Common myeloid progenitor, CD34-positive (primary cell): Measurements from ENCODE around the gene TAX1BP3. TPM values are rescaled to one million over a fixed set of nuclear protein-coding genes. Genes with fewer than 3 reads are reported as not detected.
"Not testable (repeated sequence)": the region's sequence is repeated elsewhere in the genome, so short reads cannot be mapped to it uniquely, and the experiment has no call there.

Source experiments
- CTCF ChIA-PET: fragments of 350-600 bp; sonication (Branson Sonifier 250); formaldehyde crosslinking; loops from one replicate; lab custom pipeline; 2021; ENCODE audit warnings: antibody characterized with exemption; lab: Charles Lee
- POLR2A ChIA-PET: fragments of 350-600 bp; sonication (Branson Sonifier 250); formaldehyde crosslinking; loops from one replicate; lab custom pipeline; 2021; ENCODE audit warnings: antibody characterized with exemption; lab: Charles Lee
- DNase-seq, 3 donors: peaks; one replicate each; pipeline versions ENCODE4 v3.0.0 to v3.0.0-alpha.2; 2013
- H3K27ac ChIP-seq, 2 experiments: 1 replicate in 1 of 2; 2 replicates in 1 of 2; pipeline ENCODE4 v1.7.0; 2013; ENCODE audit warnings: inconsistent platforms in 2 of 2, low read length in 2 of 2, mild to moderate bottlenecking in 2 of 2, low read depth in 1 of 2, moderate library complexity in 1 of 2; ENCODE audit not compliant: severe bottlenecking in 2 of 2, insufficient read depth in 1 of 2, poor library complexity in 1 of 2
- H3K27me3 ChIP-seq, 5 experiments: replicated peaks in 2 of 5; 1 replicate in 3 of 5; 2 replicates in 2 of 5; pipeline versions ENCODE4 v1.6.1 to v1.7.0; 2013; ENCODE audit warnings: low read length in 4 of 5, mild to moderate bottlenecking in 2 of 5, moderate library complexity in 2 of 5, inconsistent platforms in 1 of 5; ENCODE audit not compliant: insufficient read depth in 5 of 5, control insufficient read depth in 4 of 5
- H3K36me3 ChIP-seq, 4 experiments: 1 replicate in 2 of 4; 2 replicates in 2 of 4; pipeline versions ENCODE4 v1.6.1 to v1.7.0; 2013; ENCODE audit warnings: low read length in 3 of 4, control low read depth in 1 of 4, mild to moderate bottlenecking in 1 of 4; ENCODE audit not compliant: control insufficient read depth in 4 of 4, insufficient read depth in 4 of 4
- H3K4me1 ChIP-seq, 4 experiments: 1 replicate in 3 of 4; 2 replicates in 1 of 4; pipeline versions ENCODE4 v1.6.1 to v1.7.1; 2013; ENCODE audit warnings: low read length in 3 of 4, mild to moderate bottlenecking in 3 of 4, control low read depth in 1 of 4, inconsistent platforms in 1 of 4, moderate library complexity in 1 of 4; ENCODE audit not compliant: control insufficient read depth in 4 of 4, insufficient read depth in 4 of 4; ENCODE audit errors: control extremely low read depth in 1 of 4
- H3K4me3 ChIP-seq, 7 experiments: 1 replicate in 4 of 7; 2 replicates in 3 of 7; pipeline versions ENCODE4 v1.5.1 to v1.7.0; 2013; ENCODE audit warnings: mild to moderate bottlenecking in 7 of 7, low read length in 6 of 7, moderate library complexity in 6 of 7, inconsistent platforms in 2 of 7, low read depth in 2 of 7, control low read depth in 1 of 7; ENCODE audit not compliant: insufficient read depth in 4 of 7, control insufficient read depth in 1 of 7; ENCODE audit errors: extremely low read depth in 1 of 7
- H3K9me3 ChIP-seq, 5 experiments: 1 replicate in 4 of 5; 2 replicates in 1 of 5; pipeline versions ENCODE4 v1.6.1 to v1.7.1; 2013; ENCODE audit warnings: low read length in 4 of 5, mild to moderate bottlenecking in 2 of 5, inconsistent platforms in 1 of 5, low read depth in 1 of 5, moderate library complexity in 1 of 5; ENCODE audit not compliant: control insufficient read depth in 4 of 5, insufficient read depth in 2 of 5; ENCODE audit errors: control extremely low read depth in 1 of 5
- WGBS: methylation state at CpG from one replicate; pipeline ENCODE4 v1.1.5; 2013; ENCODE audit not compliant: insufficient coverage; 5-methylcytosine and 5-hydroxymethylcytosine counted together
- polyA plus RNA-seq: library from polyadenylated mRNA; unstranded; fragments of 120-200 nt; gene quantifications from one replicate; pipeline ENCODE4 v1.2.1, GENCODE V29; 2013

TAX1BP3 gene, protein sequence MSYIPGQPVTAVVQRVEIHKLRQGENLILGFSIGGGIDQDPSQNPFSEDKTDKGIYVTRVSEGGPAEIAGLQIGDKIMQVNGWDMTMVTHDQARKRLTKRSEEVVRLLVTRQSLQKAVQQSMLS
- 20.8 TPM for polyA plus RNA-seq

DNA sequence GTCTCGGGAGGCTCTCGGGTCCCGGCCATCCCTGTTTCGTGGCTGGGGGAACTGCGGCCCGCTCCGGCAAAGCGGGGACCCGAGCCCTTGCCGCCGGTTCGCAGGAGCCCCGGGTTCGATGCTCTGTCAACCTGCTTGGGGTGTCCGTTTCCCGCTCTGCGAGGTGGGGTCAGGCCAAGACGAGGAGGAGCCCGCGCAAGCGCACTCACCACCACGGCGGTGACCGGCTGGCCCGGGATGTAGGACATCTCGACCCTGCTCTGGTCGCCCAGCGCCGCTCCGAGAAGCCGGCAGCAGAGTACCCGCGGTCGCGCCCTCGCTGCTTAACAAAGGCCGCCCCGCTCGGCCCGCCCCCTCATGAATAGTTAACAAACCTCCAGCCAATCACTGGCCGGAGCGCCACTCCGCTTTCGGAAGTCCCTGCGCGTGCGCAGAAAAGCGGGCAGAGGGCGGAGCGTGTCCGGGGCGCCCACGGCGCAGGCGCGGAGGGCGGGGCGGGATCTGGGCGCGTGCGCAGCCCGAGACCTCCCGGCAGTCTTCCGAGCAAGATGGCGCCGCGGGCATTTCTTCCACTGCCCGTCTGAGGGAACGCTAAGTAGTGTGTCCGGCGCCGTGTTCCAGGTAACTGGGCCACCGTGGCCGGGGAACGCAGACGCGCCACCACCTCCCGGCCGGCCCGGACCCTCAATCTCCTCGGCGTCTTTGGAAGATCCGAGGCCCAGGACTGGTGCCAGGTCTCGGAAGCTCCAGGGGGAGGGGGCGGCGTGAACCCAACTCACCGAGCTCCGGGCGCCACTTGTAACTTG lies at the start of gene TAX1BP3, which contains the start of gene EMC6:
TAX1BP3 (minus strand) TSS at position 300 of the 806 bp plus-strand sequence; CDS start at position 248, 52 bp downstream.
EMC6 (plus strand) TSS at position 534 of the 806 bp plus-strand sequence. CDS start 335 bp downstream, outside the sequence.
- Histone ChIP-seq H3K4me3 (peak within 1 kb of the TSS; percentile 90 to 99 (median 95)), H3K27me3 (no peaks in the 10 kb centered on the region), H3K36me3 (peaks cover 0 to 8% (median 5%) of the 10 kb centered on the region in 4 experiments), H3K9me3 (no peaks in the 10 kb centered on the region), H3K4me1 (peaks cover 5 to 23% (median 18%) of the 10 kb centered on the region in 4 experiments), H3K27ac (peak within 1 kb of the TSS; percentile 86 to 92)
- peak; percentile 94 to 97 (median 96) for DNase-seq
- under 1% methylated on average over 76 of the region's 89 CpGs for WGBS
- POLR2A ChIA-PET = interaction anchor here (0.6 to 1.0 kb wide), 2 partner anchors 10 to 32 kb away, joined by 3 to 4 read pairs; partner anchors contain the start of genes CTNS and SHPK
- CTCF ChIA-PET = interaction anchor here (1.0 to 2.0 kb wide), 3 partner anchors 14 to 21 kb away, joined by 3 to 8 read pairs (median 3); no protein-coding TSS in a partner anchor

DNA sequence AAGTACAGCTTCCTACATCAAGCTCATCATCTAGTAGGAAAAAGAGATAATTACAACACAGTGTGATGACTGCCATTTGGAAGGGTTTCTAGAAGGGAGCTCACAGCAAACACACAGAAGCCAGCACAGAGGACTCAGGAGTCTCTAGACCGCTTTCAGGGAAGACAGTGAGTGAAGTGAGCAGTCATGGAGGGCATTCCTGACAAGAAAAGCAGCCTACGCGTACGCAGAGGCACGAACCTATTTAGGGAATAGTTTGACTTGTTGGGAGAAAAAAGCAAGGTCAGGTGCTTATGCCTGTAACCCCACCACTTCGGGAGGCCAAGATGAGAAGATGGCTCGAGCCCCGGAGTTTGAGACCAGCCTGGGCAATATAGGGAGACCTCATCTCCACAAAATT lies 46.9 kb upstream of the TAX1BP3 start:
- Histone ChIP-seq H3K4me1 (peaks cover 5 to 39% (median 11%) of the 10 kb centered on the region in 4 experiments), H3K27me3 (no peaks in the 10 kb centered on the region), H3K4me3 (no peak overlapping the region), H3K27ac (no peak overlapping the region), H3K9me3 (no peaks in the 10 kb centered on the region), H3K36me3 (peaks cover 11 to 47% (median 31%) of the 10 kb centered on the region in 4 experiments)
- no peak for DNase-seq
- POLR2A ChIA-PET = no interaction called here
- WGBS = 95% methylated on average over 5 of the region's 8 CpGs
- CTCF ChIA-PET = interaction anchor here (1.0 to 1.4 kb wide), 2 partner anchors 11 to 33 kb away, joined by 3 read pairs; no protein-coding TSS in a partner anchor

DNA sequence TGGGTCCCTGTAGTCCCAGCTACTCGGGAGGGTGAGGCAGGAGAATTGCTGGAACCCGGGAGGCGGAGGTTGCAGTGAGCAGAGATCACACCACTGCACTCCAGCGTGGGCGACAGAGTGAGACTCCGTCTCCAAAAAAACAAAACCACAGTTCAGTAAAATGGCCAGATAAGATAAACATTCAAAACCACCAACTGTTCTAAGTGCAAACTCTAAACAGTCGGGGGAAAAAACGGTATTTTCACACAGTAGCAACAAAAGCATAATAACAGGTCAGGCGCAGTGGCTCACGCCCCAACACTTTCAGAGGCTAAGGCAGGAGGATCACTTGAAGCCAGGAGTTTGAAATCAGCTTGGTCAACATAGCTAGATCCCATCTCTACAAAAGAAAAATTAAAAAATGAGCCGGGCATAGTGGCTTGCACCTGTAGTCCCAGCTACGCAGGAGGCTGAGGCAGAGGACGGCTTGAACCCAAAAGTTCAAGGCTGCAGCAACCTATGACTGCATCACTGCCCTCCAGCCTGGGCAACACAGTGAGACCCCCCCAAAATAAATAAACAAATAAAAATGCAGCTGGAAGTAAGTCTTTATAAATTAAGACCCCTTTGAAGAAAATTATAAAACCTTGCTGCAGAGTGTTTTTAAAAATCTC lies 44.6 kb upstream of the TAX1BP3 start:
- Histone ChIP-seq H3K36me3 (peaks cover 11 to 38% (median 27%) of the 10 kb centered on the region in 4 experiments), H3K4me3 (no peak overlapping the region), H3K4me1 (peaks cover 0 to 27% (median 2%) of the 10 kb centered on the region in 4 experiments), H3K27ac (peak overlapping the region; percentile 58 to 74), H3K27me3 (no peaks in the 10 kb centered on the region), H3K9me3 (no peaks in the 10 kb centered on the region)
- 40% methylated on average over 6 of the region's 13 CpGs for WGBS
- POLR2A ChIA-PET = interaction anchor here (1.4 kb wide), 1 partner anchor 10 kb away, joined by 4 read pairs; no protein-coding TSS in a partner anchor
- CTCF ChIA-PET = interaction anchor here (1.6 to 2.3 kb wide), 2 partner anchors 10 to 11 kb away, joined by 8 to 11 read pairs; partner anchors contain the start of gene HASPIN
- peak; percentile 43 to 87 (median 72) for DNase-seq

DNA sequence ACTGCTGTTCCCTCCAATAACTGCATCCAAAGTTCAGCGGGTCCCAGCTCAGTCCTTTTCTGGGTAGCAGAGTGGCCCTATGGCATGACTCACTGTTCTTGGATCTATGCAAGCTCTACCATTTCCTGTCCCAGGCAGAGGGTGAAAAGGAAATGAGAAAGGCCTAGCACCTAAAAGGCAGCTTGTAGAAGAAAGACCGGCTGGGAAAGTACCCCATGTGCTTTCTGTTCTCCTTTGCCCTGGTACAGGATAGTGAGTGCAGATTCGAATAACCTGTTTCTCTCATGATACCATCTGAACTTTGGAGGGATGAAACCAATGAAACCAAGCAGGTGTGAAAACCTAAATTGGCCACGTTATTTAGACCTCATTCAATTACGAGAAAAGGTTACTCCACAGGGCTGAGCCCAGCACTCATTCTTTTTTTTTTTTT lies 42.6 kb upstream of the TAX1BP3 start:
- H3K36me3 ChIP-seq = peaks cover 3 to 20% (median 14%) of the 10 kb centered on the region in 4 experiments
- peaks cover 0 to 27% (median 2%) of the 10 kb centered on the region in 4 experiments for H3K4me1 ChIP-seq
- H3K9me3 ChIP-seq = no peaks in the 10 kb centered on the region
- POLR2A ChIA-PET = interaction anchor here (0.6 kb wide), 1 partner anchor 1075 kb away, joined by 5 read pairs; no protein-coding TSS in a partner anchor
- peak; percentile 78 to 96 (median 94) for DNase-seq
- CTCF ChIA-PET = interaction anchor here (0.9 kb wide), 1 partner anchor 116 kb away, joined by 3 read pairs; no protein-coding TSS in a partner anchor
- H3K4me3 ChIP-seq = no peak overlapping the region
- no peak overlapping the region for H3K27ac ChIP-seq
- 25% methylated on average over 2 of the region's 5 CpGs for WGBS
- no peaks in the 10 kb centered on the region for H3K27me3 ChIP-seq

DNA sequence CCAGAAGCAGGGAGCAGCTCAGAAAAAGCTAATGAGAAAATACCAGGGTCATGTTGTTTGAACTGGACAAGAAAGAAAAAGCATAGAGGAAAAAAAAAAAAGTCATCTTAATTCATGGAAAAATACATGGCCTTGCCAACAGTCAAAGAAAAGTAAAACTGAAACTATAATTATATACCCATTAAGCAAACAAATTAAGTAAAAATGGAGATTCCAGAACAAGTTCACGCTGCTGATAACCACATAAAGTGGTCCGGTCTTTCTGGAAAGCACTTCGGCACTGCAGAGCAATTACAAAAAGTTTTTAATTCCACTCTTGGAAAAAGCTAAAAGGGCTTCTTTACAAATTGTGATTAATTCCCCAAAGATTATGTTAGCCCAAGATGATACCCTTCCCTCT lies 40.0 kb upstream of the TAX1BP3 start:
- Histone ChIP-seq H3K27me3 (no peaks in the 10 kb centered on the region), H3K9me3 (no peaks in the 10 kb centered on the region), H3K4me3 (no peak overlapping the region), H3K27ac (no peak overlapping the region), H3K36me3 (peaks cover 0 to 5% (median under 1%) of the 10 kb centered on the region in 4 experiments), H3K4me1 (peaks cover 0 to 30% (median 2%) of the 10 kb centered on the region in 4 experiments)
- 95% methylated on average over 3 of the region's 3 CpGs for WGBS
- ChIA-PET POLR2A (no interaction called here), CTCF (interaction anchor here (1.0 kb wide), 1 partner anchor 118 kb away, joined by 3 read pairs; no protein-coding TSS in a partner anchor)
- DNase-seq = no peak

DNA sequence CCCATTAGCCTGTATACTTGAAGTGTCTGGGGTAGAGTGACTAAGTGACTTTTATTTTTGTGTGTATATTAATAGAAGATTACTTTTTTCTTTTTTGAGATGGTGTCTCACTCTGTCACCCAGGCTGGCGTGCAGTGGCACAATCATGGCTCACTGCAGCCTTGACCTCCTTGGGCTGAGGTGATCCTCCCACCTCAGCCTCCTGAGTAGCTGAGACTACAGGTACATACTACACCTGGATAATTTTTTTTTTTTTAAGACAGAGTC lies 37.3 kb upstream of the TAX1BP3 start:
- H3K4me3 ChIP-seq, H3K36me3 ChIP-seq, H3K27ac ChIP-seq, H3K27me3 ChIP-seq, H3K9me3 ChIP-seq, H3K4me1 ChIP-seq, CTCF ChIA-PET, POLR2A ChIA-PET, DNase-seq: not testable (repeated sequence)
- no CpG with 5 or more reads among the region's 1 CpG for WGBS
